ENCODE measurements around the gene PTPRD.

PTPRD gene

GRCh38 chr9:8877753-8878494 is 1734.9 kb downstream of the PTPRD start:
- DNase-seq = no peak

- DNase-seq = no peak
These were observed 1736.5 kb downstream of the PTPRD start for GRCh38 chr9:8876303-8876702.

DNA sequence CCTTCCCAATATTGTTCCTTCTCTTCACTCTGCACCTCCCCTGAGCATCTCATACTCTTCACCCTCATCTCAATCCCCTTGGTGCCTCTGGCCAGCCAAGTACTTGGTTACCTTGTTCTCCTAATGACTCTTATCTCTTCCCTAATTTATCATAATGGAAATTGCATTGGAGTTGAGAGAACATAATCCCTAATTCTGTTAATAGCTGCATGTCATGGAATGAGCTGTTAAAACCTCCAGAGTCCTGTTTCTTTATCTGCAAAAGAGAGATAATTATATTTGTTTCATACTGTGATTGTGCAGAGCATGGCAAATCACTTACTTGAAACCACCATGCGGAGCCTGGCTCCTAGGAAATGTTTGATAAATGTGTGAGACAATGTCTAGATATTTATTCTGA is 1738.3 kb downstream of the PTPRD start:
- DNase-seq = no peak

DNA sequence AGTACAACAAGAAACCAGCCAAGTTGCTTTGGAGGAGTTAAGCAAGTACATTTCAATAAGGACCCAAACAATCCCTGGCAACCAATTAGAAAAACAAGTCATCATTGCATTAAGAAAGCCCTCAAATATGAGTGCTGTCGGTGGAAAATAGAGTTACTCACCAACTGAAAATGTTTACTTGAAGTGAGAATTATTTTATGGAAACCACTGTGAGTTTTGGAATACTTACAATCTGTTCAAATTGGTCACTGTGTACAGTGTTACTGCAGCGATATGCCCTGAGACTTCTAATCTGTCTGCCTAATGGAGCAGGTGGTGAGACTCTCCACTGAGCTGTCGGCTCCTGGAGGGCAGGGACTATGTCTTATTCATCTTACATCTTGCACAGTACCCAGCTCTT is 1740.0 kb downstream of the PTPRD start:
- DNase-seq = no peak

DNA sequence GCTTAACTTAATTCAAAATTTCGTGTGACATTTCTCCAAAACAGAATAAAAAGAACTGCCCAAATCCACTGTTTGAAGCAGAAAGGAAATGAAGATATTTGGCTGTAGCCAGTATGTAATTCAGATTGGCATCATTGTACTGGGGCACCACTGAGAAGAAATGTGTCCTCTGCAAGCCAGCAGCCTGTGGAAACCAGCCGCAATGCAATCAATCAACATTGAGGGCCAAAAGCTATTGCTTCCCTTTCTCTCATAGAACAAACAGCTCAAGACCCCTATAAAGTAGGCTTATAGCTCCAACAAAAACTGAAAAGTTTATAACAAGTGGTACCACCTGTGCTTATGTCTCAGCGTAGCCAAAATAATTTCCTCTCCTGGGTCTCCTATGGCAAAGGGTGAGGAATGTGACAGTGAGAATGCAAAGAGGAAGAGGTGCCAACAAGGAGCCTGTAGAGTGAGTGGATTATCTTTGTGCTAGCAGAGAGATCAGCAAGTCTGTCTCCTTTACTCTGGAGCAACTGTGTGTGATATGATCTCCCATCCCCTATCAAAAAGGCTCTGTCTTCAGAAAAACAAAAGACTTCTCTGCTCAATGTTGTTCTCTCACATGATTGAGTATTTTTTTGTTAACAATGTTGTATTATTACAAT is 1740.9 kb downstream of the PTPRD start:
- DNase-seq = no peak

DNA sequence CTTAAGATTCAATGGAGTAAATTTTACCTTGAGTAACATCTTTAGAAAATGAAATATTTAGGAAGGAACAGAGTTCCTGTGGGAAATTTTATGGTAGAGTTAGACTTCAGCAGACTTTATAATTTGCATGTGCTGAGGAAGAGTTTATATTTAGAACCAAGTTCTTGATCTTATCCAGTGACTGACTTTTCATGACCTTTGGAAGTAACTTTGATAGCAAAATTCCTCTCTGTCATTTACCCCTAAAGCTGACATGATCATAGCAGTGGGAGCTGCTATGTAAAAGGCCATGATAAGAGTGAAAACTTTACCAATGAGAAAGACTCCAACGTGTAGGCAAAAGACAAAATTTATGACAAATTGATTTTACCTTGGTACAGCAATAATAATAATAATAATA is 1741.4 kb downstream of the PTPRD start:
- no peak for DNase-seq

- no peak for DNase-seq
These were observed 1743.0 kb downstream of the PTPRD start for GRCh38 chr9:8869812-8870211.

DNA sequence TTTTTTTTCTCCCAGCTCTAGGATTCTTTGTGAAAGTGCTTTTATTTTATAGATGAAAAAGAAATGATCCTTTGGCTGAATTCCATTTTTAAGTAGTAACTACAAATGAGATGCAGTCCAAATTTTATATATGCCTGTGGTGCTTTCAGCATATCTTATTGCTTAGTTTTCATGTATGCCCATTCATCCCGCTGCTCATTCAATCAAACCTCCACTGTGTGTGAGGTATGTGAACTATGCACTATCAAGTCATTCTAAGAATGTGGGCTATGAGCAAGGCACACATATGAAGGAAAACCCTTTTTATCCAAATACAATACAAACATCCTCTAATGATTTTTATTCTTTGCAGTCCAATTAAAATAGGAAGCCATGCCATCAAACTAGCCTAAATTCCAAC is 1744.2 kb downstream of the PTPRD start:
- no peak for DNase-seq

- DNase-seq = no peak
These were observed 1745.7 kb downstream of the PTPRD start for GRCh38 chr9:8867148-8867547.

DNA sequence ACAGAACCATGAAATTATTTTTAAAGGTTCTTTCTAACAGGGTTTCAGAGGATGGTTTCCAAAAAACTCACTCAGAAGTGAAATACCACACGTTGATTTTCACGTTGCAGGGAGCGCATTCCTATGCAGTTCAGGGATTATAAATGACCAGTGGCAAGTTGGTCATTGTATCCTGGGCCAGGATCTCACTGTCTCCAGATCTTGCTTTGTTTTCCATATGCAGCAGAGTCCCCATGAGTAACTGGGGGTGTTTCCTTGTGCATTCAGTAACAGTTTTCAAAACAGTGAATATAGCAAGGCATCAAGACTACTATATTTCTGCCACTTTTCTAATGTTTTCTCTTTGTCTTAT is 1748.3 kb downstream of the PTPRD start:
- DNase-seq = no peak

DNA sequence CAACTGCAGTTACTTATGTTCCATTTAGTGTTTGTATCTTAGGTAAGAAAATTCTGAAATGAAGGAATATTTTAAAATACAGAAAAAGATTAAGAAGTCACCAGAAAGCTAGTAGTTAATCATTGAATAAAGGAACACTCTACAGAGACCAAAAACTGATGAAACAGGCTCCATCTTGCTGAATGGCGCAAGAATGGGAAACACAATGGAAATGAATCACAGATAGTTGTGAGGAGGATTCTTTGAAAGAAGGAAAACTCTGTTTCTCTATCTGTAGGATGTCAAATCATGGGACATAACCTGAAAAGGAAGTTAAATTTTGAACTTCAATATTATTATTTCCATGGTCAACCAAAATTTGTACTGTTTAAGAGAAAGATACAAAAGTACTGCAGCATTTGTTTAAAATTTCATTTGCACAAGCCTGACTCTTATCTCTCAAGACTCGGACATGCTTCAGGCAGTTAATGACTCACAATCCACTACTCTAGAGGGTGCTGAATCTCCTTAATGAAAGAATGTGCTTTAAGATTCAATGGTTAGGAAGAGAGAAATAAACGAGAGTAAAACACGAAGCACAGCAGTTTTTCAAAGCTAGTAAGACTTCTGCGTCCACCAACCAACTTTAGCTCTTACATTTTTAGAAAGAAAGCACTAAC is 1748.8 kb downstream of the PTPRD start:
- DNase-seq = no peak

DNA sequence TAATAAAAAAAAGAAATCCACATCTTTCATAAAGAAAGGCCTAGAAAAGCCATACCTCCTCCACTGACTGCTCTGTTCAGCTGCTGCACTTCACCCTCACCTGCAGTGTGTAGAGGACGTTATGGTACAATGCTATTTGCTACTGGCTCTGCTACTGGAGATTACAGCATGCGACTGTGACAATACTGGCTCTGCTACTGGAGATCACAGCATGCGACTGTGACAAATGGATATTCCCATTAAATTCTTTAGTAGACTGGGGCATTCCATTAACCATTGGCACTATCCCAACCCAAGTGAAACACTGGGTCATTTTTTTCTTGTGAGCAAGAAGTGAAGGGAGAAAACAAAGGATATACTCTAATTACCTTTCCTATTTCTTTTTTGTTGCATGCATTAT is 1749.7 kb downstream of the PTPRD start:
- DNase-seq = no peak

- DNase-seq = no peak
These were observed 1751.9 kb downstream of the PTPRD start for GRCh38 chr9:8860925-8861324.

DNA sequence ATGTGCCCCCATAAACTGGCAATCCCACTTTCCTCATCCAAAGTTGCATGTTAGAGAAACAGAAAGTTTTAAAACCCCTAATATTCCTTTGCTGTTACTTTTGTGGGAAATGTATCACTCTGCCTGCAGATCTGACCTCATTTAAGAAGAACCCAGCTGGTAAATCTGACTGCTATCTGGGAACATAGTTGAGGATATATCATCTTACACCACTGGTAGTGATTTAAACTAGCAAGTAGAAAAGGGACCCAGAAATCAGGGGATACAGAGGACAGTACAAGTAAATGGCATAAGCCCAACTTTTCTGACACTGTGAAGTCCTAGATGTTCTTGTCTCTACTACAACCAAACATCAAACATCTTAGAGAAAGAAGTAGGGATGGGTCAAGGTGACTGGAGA is 1752.7 kb downstream of the PTPRD start:
- no peak for DNase-seq

DNA sequence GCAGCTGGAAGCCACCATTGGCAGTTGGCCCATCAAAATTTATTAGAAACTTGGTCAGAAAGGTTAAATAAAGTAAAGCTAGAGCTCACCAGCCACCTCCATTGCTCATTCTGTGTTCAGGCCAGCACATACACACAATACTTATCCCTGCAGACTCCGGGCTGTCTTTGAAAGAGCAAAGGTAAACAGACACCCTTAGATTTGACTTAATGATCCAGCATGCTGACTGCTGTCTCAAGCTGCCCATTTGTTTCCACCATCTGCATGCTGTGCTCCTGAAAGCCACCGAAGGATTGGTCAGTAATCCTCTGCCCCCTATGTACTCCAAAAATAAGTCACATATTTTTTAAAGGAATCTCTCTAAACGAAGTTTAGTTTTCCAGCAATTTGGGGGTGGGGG is 1753.4 kb downstream of the PTPRD start:
- DNase-seq = no peak

GRCh38 chr9:8858596-8859161 is 1754.1 kb downstream of the PTPRD start:
- DNase-seq = no peak

DNA sequence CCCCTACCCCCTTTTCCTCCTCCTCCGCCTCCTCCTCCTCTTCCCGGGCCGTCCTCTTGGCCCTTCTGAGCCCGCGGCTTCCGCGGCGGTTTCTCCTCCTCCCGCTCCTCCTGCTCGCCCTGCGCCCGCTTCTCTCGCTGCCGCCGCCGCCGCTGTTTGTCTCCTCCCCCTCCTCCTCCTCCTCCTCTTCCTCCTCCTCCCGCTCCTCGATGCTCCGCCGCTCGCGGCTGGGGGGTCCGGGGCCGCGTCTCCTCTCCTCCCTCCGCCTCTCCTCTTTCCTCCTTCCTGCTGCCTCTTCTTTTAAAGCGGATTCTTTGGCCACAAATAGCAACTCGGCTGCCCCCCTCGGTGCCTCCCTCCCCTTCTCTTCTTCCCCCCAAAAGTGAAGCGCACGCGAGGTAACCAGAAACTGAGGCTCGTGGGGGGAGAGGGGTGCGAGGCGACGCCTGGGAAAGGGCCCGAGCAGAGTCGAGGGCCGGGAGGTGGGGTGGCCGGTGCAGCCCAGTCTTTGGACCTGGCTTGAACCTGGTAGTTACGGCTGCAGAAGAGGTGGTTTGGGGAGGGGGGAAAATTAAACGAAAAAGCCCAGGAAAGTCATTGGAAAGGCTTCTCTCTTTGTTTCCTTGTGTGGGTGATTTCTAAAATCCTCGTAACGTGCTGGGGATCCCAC is 1754.7 kb downstream of the PTPRD start:
- no peak for DNase-seq

DNA sequence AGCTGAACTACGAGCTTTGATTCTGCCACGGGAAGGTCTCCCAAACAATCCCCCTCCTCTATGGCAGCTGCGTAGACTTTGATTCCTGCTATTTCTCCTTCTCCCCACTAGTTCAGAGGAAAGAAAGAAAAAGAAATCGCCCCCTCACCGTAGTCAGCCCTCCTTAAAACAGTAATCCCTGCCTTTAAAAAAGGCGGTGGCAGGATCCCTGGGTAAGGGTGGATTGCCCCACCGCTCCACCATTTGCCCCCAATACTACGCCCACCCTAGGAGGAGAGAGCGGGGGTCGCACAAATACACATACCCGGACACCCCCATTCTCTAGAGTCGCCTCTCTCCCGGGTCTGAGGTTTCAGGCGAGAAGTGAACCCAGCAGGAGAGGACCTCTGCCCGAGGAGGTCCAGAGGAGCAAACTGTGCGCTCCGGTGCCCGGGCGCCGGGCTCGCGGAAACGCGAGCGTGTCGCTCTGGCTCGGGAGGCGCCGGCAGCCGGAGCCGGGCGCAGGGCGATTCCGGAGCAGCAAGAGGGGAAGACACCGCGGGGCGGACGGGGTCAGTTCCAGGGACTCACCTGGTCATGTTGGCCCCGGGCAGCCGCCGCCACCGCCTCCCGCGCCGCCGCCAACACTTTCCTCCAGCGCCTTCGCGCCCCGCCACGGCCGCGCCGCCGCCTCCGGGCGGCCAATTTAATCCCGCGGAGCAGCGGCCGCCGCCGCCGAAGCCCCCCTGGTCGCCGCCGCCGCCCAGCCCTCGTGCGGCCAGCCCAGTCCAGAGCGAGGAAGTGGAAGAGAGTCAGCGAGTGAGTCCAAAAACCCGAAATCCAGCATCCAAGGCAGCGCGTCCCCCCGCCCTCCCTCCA is 1755.5 kb downstream of the PTPRD start:
- DNase-seq = no peak

GRCh38 chr9:8856396-8857067 is 1756.3 kb downstream of the PTPRD start:
- no peak for DNase-seq

GRCh38 chr9:8855046-8855445 is 1757.8 kb downstream of the PTPRD start:
- DNase-seq = no peak

- no peak for DNase-seq
These were observed 1760.4 kb downstream of the PTPRD start for GRCh38 chr9:8852301-8852864.

- peak; percentile 62 for DNase-seq
These were observed 1761.9 kb downstream of the PTPRD start for GRCh38 chr9:8850914-8851313.
